ENCODE results near the gene RAD18. TPM values are rescaled to one million over a fixed set of nuclear protein-coding genes. Genes with fewer than 3 reads are reported as not detected.

RAD18 gene
- total and polyA plus RNA-seq, 9 of the 15 experiments (the other 6 are each of a cell fraction or from before 2014, with no cell fraction given): 19.2 to 49.4 (median 34.4) TPM

- 28% methylated on average over 1 of the region's 1 CpG for WGBS (ENCODE audit: insufficient coverage, low coverage, missing lambda C conversion rate)
- POLR2A ChIA-PET: interaction anchor here (0.5 kb wide), 1 partner anchor 494 kb away, joined by 4 read pairs; no protein-coding TSS in a partner anchor
- H3K36me3 ChIP-seq (ENCODE audit: control insufficient read depth, insufficient read depth, low read length): peaks cover 57% of the 10 kb centered on the region
- no peaks in the 10 kb centered on the region for H3K27me3 ChIP-seq (ENCODE audit: control insufficient read depth in 2 of 2, insufficient read depth in 2 of 2, low read length in 2 of 2)
- H3K27ac ChIP-seq (ENCODE audit: extremely low read depth, low read depth, low read length): no peak overlapping the region
- CTCF ChIA-PET (ENCODE audit: low intra/inter-chr PET ratio): no interaction called here
- no peak for ATAC-seq
- no TSS peak for BruUV-seq (replicated peaks)
- H3K4me3 ChIP-seq: no peak overlapping the region
- no peaks in the 10 kb centered on the region for H4K20me1 ChIP-seq (replicated peaks; ENCODE audit: control insufficient read depth, insufficient read depth, low read length)
- intact Hi-C loops (cut with micrococcal nuclease): loop anchor here (1.0 kb wide), 1 partner anchor 131 kb away; the partner anchor contains the start of gene OXTR
- H3K4me2 ChIP-seq (ENCODE audit: insufficient read depth, low read length): no peak overlapping the region
- no peak overlapping the region for H2AFZ ChIP-seq (ENCODE audit: low read depth, low read length)
- in situ Hi-C loops (cut with MboI): no loop called here
- no peaks in the 10 kb centered on the region for H3K9me1 ChIP-seq (ENCODE audit: control insufficient read depth, insufficient read depth, low read length)
- TF ChIP-seq ZBTB2 (IDR thresholded peaks at IDR 0.05) (no peak), RAD21 (CRISPR knock-in tag; conservative IDR thresholded peaks at IDR 0.05 in 1 of 2, IDR thresholded peaks at IDR 0.05 in 1 of 2) (peak in 1 of 2 experiments; percentile 24; a peak in 1 of 4 replicates)
- no peaks in the 10 kb centered on the region for H3K79me2 ChIP-seq (ENCODE audit: control insufficient read depth, insufficient read depth, low read length)
- no peak overlapping the region for H3K9ac ChIP-seq (ENCODE audit: insufficient read depth in 1 of 2, low read depth in 2 of 2, low read length in 2 of 2)
- FAIRE-seq: no peak
- H3K4me1 ChIP-seq (replicated peaks in 1 of 2; ENCODE audit: control insufficient read depth in 2 of 2, insufficient read depth in 2 of 2, low read length in 2 of 2): peaks cover 0 to 2% of the 10 kb centered on the region in 2 experiments; a peak in 1 of 5 replicates
- H3K9me3 ChIP-seq (replicated peaks; ENCODE audit: control insufficient read depth, insufficient read depth, low read depth, low read length): no peaks in the 10 kb centered on the region
- DNase-seq (ENCODE audit: extremely low read depth in 1 of 4, low spot score in 3 of 4): no peak
Observed at GRCh38 chr3:8899876-8900460, 63.3 kb downstream of the RAD18 start.

- Histone ChIP-seq H3K36me3 (ENCODE audit: control insufficient read depth, insufficient read depth, low read length) (peaks cover 61% of the 10 kb centered on the region), H3K27ac (ENCODE audit: extremely low read depth, low read depth, low read length) (no peak overlapping the region), H3K9me1 (ENCODE audit: control insufficient read depth, insufficient read depth, low read length) (no peaks in the 10 kb centered on the region), H3K4me3 (no peak overlapping the region), H3K27me3 (ENCODE audit: control insufficient read depth in 2 of 2, insufficient read depth in 2 of 2, low read length in 2 of 2) (no peaks in the 10 kb centered on the region), H3K9ac (ENCODE audit: insufficient read depth in 1 of 2, low read depth in 2 of 2, low read length in 2 of 2) (no peak overlapping the region), H4K20me1 (replicated peaks; ENCODE audit: control insufficient read depth, insufficient read depth, low read length) (no peaks in the 10 kb centered on the region), H2AFZ (ENCODE audit: low read depth, low read length) (no peak overlapping the region), H3K9me3 (replicated peaks; ENCODE audit: control insufficient read depth, insufficient read depth, low read depth, low read length) (no peaks in the 10 kb centered on the region), H3K4me1 (replicated peaks in 1 of 2; ENCODE audit: control insufficient read depth in 2 of 2, insufficient read depth in 2 of 2, low read length in 2 of 2) (peaks cover 9 to 11% of the 10 kb centered on the region in 2 experiments; a peak in 3 of 5 replicates), H3K79me2 (ENCODE audit: control insufficient read depth, insufficient read depth, low read length) (no peaks in the 10 kb centered on the region), H3K4me2 (ENCODE audit: insufficient read depth, low read length) (no peak overlapping the region)
- intact Hi-C loops (cut with micrococcal nuclease) (no loop called here), in situ Hi-C loops (cut with MboI) (no loop called here)
- 60% methylated on average over 2 of the region's 2 CpGs for WGBS (ENCODE audit: insufficient coverage, low coverage, missing lambda C conversion rate)
- ChIA-PET CTCF (ENCODE audit: low intra/inter-chr PET ratio) (no interaction called here), POLR2A (no interaction called here)
- DNase-seq (ENCODE audit: extremely low read depth in 1 of 4, low spot score in 3 of 4) (no peak), FAIRE-seq (no peak), ATAC-seq (no peak)
- BruUV-seq (replicated peaks): no TSS peak
- TF ChIP-seq RFX5 (IDR thresholded peaks at IDR 0.05; ENCODE audit: low read depth, low read length) (no peak), PRDM10 (IDR thresholded peaks at IDR 0.05; ENCODE audit: partially characterized antibody) (peak; percentile 81)
Observed at GRCh38 chr3:8895829-8896228, 67.4 kb downstream of the RAD18 start.
